CD4-positive, alpha-beta T cell treated with Interleukin-4 for 1 hour (primary cell): Measurements from ENCODE around the gene RET.

Experiments
- DNase-seq, 2 donors: peaks; one replicate each; pipeline ENCODE4 v3.0.0-alpha.2; 2020 to 2022

The RET gene

DNA sequence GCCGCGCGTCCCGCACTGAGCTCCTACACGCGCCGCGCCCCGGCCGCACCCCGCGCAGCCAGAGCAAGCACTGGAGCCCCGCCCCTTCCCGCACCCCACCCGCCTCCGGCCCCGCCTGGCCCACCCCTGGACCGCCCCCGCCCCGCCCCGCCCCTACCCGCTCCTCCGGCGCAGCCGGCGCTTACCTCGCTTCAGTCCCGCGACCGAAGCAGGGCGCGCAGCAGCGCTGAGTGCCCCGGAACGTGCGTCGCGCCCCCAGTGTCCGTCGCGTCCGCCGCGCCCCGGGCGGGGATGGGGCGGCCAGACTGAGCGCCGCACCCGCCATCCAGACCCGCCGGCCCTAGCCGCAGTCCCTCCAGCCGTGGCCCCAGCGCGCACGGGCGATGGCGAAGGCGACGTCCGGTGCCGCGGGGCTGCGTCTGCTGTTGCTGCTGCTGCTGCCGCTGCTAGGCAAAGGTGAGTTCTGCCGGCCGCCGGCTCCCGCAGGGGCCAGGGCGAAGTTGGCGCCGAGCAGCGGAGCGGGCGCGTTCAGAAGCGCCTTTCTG lies at the start of gene RET:
Gene RET (plus strand): TSS at position 194 of the 545 bp plus-strand sequence. CDS start 190 bp downstream, at position 384.
- DNase-seq, result no peak

- no peak for DNase-seq
Measured at GRCh38 chr10:43027331-43027955, 49.4 kb upstream of the RET start.

GRCh38 chr10:43028143-43028542 lies 48.7 kb upstream of the RET start:
- DNase-seq, result no peak

DNA sequence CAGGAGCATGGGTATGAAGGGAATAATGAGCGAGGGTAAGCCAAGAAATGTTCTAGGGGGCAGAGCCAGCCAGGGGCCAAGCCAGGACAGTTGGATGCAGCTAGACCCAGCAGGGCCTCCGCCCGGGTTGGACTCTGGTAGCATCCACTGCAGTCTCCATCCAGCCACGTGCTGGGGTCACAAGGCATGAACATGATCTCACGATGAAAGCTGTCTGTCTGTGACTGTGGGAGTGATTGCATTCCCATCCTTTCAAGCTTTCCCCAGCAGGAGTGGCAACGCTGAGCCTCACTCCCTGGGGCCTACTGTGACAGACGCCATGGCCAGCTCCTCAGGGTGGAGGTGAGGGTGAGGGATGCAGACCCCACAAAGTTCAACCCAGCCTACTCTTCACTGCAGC lies 47.8 kb upstream of the RET start:
- no peak for DNase-seq

DNA sequence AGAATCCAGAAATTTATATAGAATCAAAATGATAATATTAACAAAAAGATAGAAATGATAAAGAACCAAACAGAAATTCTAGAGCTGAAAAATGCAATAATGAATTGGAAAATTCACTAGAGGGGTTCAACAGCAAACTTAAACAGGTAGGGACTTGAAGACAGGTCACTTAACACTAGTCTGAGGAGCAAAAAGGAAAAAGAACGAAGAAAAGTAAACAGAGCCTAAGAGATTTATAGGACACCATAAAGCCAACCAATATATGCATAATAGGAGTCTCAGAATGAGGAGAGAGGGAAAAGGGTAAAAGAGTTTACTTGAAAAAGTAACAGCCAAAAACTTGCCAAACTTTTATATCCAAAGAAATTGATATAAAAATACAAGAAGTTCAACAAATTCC lies 44.3 kb upstream of the RET start:
- no peak for DNase-seq

- no peak for DNase-seq
Measured at GRCh38 chr10:43035800-43036199, 41.1 kb upstream of the RET start.

GRCh38 chr10:43036481-43037428 lies 40.1 kb upstream of the RET start:
- no peak for DNase-seq

DNA sequence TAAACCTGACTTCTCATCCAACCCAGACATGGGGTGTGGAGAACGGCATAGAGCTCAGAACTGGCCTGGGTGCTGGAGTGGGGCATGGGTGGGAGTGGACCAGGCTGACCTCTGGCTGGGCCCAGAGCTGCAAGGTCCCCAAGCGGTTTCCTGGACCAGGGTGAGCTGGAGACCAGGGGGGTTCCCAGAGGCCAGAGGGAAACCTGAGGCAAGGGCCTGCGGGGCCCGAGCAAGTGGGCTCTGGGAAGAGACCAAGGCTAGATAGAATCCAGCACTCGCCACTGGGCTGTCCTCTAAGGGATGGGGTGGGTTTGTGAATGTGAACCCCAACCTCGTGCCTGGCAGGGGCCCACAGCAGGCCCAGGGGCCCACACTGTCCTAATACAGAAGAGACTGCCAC lies 39.4 kb upstream of the RET start:
- DNase-seq, result no peak

DNA sequence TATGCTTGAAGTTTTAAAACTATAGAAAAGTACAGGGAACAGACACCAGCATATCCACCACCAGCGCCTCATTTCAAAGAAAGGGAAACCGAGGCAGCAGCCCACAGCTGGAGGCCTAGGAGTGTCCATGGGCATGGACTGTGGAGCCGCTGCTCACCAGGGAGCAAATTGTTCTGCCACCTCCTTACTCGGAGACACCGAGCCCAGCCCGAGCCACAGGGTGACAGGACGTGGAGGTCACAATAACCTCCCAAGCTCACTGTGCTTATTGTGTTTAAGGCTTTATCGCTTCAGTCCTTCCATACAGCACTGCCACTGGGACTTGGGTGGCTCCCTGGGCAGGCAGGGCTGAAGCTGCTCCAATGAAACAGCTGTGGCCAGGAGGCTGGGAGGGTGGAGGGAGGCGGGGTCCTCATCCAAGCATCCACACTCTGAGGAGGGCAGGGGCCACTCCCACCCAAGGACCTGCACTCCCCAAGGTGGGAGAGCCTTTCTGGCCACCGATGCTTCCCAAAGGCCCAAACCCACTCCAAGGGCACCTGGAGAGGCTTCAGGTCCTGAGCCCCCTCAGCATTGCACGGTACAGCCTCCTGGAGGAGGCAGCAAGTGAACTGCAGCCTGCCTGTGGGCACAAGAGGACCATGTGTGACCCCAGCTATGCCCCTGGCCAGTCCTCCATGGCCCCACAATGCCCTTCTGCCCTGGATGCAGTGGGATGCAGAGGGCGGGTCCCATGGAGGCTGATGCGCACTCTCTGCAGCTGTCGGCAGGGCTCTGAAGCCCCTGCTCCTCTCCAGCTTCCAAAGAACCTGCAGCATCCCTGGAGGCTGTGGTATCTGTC lies 38.7 kb upstream of the RET start:
- DNase-seq, result no peak

GRCh38 chr10:43038783-43039623 lies 37.9 kb upstream of the RET start:
- DNase-seq, result no peak

GRCh38 chr10:43039624-43040481 lies 37.0 kb upstream of the RET start:
- DNase-seq, result no peak

- DNase-seq, result no peak
Measured at GRCh38 chr10:43040482-43041256, 36.2 kb upstream of the RET start.

DNA sequence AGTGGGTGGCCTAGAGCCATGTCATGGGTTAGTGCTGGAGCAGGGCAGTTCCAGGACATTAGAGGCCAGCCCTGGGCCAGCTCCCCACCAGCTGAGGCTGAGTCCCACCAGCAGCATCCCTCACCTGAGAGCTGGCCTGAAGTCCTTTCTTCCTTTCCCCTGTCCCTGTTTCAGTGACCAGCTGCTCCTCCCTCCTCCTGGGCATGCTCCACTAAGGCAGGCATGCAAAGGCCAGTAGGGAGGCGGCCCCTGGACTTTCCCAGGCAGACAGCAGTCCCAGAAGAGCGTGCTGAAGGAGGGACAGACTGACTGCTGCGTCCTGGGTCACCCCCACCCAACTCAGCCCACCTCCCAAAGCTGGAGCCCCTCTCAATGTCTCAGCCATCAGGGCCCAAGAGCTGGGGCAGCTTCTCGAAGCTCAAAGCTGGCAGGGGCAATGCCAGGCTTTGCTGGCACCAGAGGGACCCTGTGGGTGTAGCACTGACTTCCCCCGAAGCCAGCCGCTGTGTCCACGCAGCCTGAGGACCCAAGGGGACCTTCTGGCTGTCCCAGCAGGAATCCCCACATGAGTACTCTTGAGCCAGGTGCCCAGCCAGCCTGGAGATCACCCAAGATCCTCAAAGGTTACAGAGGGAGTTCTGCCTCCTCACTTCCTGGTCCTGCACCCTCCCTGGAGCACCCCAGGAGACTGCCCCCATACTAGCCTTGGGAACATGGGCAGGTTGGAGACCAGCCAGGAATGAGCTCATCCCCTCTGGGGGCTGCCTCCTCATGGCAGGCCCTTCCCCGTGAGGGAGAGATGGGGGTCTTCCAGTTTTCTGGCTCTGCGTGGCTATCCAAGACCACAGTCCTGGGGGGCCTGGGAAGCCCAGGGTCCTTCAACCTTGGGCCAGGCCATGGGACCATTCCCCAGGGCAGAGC lies 35.2 kb upstream of the RET start:
- no peak for DNase-seq

- DNase-seq, result no peak
Measured at GRCh38 chr10:43042503-43043341, 34.1 kb upstream of the RET start.

DNA sequence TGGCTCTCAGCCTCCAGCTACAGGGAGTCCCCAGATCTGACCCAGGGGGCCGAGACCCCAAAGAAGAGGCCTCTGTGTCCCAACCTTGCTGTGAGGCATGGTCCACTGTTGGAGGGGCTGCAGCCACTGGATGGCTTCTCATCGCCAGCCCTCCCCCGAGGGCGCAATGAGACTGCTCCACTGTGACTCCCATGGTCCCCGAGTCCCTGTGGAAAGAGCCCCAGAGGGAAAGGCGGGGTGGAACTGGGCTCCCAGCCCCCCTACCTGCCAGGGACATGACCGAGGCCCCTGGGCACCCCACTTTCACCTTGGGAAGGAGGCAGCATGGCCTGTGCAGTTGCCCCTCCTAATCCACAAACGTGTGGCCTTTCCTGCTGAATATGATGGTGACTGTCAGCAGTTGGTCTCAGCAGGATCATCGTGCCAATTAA lies 33.5 kb upstream of the RET start:
- no peak for DNase-seq

DNA sequence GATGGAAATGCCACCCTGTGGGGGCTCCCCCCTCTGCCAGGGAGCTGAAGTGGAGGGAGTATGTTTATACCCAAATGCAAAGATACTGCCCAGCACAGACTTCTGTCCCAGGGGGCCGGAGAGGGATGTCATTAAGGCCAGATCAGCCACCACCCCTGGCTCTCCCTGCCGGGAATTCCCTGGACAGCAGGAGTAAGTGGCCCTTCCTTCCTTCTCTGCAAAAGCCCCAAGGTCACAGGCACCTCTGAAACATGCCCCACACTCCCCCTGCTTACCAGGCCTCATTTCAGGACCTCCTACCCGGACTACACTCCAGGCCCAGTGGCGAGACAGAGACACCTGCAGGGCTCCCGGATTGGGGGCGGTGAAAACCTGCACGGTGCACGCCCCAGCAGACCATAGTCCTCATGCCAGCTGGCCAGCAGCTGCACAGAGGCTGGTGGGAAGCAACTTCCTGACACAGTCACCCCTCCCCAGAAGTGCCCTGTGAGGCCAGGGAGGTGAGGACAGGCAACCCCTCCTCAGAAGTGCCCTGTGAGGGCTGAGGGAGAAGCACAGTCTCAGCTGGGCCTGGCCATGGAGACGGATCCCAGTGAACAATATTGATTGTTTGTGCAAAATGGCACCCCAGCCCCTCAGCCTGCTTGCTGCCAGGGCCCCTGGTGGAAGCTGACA lies 33.0 kb upstream of the RET start:
- no peak for DNase-seq

DNA sequence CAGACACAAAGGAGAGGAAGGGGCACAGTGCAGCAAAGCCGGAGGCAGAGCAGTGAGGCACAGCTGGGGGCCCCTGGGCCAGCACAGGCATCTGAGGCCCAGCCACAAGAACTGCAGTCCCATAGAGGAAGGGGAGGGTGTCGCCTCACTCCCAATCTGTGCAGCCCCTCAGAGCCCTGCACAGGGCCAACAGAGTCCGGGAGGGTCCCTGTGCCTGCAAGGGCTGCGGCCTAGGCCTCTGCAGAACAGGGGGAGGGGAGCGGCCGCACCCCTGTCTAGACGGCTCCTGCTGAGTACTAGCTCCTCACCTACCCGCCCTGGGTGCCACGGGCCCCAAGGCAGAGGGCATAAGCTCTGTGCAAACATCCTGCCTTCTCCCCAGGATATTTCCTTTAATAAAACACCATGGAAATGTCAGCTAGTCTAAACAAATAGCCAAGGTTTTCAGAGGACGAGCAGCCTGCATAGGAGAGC lies 32.4 kb upstream of the RET start:
- DNase-seq, result no peak
